IPS DF 4.7 (cell line): ENCODE measurements around the gene WRNIP1.

Source experiments
- DNase-seq: peaks from one replicate; pipeline ENCODE4 v3.0.0-alpha.2; 2013; ENCODE audit warnings: low spot score; ENCODE audit errors: extremely low read depth

Gene WRNIP1

DNA sequence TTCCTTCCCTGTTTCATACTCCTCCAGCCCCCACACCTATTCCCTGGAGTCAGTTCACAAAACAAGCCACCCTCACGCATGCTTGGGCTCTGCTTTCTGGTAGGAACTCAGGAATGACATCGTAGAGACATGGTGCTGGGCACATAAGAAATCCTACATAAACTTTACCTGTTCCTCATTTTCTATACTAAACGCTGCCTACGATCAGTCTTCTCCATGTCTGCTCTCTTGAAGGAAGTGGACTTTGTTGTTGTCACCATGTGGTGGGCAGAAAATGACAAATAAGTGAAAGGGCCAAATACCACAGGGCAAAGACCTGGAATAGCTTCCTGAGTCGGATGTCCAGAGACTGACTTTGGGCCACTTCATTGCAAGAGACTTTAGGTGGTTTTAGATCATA, 24.6 kb upstream of the WRNIP1 start:
- DNase-seq = no peak

DNA sequence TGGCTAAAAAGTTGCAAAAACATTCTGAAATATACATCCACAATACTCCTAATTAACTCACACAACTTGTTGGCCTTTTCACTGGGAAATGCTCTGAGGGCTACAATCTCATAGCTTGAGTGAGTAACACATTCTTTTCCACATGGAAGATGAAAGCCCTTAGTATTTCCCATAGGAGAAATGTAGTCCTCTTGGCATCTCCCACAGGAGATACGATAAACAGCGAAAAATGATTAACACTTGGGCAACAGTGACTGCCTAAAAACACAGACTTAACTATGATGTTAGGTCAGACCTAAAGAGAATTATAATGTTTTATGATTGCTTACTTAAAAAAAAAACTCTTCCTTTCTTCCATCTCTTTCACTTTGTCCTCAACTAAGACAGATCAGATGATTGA, 23.4 kb upstream of the WRNIP1 start:
- no peak for DNase-seq

DNA sequence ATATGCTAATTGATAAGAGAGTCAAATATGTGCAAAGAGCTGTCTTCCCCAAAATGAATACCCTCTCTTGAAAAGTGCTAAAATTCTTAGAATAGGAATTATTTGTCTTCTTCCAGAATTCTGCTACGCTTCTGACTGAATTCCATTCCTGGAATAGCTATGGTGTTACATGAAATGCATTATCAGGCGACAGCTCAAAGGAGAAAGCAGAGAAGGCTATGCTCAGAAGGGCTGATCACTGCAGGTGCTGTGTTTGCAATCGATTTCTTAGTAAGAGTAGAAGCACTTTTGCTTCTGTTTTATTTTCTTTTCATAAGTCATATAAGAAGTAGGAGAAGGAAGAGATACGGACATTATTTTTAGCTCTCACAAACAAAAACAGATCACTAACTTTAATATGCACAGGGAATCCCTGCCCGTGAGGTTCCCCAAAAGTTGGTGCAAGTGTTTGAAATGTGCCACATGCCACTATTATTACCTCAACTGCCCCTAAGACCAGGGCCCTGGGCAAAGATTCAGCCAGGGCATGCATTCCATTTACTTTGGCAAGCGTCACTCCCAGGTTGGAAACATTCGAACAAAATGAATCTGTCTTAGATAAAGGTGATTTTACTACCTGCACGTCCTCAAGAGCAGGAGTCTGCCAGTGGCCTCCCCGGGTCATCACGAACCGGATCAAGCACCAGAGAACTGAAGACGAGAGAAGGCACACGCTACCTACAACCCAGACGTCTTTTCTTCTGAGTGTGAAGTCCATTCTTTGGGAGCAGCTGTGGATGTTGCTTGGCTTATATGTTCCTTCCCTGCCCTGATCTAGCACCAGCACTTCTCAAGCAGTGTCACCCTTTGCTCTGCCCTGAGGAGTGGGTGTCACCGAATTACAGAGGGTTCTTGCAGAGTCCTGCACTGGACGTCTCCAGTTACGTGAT, 21.6 kb upstream of the WRNIP1 start:
- no peak for DNase-seq

DNA sequence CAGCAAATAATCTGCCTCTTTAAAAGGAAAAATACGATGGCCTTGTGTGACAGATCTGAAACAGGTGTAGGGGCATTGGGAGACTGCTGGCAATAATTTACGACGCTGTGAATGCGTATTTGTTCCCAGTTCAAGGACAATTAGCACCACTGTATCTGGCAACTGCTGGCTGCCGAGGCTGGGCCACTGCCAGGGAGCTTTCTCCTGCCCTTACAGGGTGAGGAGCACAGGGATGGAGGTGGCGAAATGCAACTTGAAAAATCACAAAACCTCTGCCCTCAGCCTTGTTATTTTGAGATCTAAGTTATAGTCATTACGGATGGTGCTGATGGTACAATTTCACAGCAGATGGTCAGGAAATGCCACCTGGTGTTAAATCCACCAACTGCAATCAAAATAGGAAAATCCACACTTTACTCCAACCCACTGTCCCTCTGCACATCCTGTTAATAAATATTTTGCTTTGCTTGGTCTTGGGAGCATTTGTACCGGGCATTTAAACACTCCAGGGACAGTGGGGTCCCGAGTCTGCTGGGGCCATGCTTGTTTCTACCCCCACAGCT, 20.9 kb upstream of the WRNIP1 start:
- no peak for DNase-seq

DNA sequence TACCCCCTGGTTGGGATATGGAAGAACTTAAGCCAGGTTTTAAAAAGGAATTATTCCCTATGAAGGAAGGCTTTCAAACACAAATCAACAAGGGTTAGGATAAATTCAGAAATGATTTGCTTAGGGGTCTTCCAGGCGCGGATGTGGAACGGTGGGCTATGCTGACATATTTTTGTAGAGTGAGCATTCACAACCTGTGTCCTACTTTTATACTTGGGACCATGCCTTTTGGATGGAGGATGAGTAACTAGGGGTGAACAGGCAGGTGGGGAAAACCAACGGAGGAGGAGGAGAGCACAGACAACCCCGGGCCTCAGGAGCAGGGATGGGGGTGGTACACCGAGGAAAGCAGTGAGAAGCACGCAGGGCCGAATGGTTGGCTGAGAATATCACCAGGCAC, 20.4 kb upstream of the WRNIP1 start:
- DNase-seq = no peak

DNA sequence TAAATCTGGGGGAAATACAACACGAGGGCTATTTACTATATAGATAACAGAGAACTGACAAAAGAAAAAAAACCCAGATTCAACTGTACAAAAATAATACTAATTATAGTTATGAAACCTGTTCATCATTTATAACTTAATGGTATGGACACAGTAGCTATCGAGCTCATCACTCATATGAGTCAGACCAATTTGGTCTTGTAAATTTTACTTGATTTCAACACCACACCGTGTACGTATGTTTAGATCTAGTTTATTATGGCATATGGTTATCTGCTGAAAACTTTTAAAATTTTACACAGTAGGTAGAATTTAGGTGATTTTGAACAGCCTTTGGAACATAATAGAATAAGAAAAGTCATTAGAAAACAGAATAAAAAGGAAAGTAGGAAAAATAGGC, 19.9 kb upstream of the WRNIP1 start:
- no peak for DNase-seq

DNA sequence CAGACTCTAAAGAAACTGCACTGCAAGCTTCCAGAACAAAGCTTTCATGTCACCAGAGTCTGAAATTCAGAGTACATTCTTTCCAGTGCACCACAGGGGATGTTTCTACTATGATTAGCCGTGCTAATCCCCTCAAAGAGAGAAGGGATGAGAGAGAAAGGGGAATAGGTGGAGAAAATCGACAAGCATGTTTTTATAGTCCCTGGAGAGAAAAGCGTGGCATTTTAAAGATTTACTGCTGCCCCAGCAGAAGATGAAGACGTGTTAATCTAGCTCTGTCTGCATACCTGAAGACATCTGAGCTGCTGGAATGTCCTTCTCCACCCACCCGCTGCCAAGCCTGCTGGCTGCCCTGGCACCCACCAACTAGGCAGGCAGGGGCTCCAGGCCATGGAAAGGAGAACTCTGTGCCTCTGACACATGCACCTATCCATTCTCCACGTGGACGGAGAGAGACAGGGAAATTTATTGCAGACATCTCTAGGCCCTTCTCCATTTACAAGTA, 18.6 kb upstream of the WRNIP1 start:
- DNase-seq = no peak

DNA sequence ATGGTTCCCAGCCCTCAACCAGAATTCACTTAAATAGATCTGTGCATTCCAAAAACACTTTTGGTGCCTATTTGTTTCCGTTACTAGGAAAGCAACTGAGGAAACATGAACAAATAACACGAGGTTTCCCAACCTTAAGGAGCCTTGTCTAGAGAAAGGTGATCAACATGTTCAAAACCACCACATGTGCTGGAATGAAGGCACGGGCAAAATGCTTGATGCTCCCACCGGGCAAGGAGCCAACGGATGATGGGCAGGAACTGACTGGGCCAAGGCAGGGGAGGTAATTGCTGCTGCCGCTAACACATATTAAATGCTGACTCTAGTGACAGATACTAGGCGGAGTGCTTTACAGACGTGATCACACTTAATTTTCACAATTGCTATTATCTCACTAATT, 17.0 kb upstream of the WRNIP1 start:
- no peak for DNase-seq

DNA sequence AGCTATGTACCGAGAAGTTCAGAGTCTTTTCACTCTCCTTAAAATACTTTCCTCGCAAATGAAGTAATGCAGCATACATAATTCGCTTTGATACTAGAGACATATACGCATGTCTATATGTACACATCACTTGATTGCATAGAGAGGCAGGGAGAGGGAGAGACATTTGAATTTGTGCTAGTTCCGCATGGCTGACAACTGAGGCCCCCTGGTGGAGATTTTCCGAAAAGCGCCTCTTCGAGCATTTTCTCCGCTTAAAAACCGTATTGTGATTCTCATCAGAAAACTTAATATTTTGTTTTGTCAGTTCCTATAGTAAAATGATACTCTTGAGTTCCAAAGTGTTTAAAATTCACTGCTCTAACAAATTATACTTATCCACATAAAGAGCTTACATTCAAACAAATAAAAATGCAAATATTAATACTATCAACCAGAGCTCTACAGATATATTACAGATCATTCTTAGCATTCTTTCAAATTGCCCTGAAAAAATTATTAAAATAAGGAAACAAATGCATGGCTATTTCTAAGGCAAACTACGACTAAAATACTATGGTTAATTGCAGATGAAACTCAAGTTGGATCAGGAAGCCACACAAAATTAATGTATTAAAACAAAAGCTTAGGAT, 15.1 kb upstream of the WRNIP1 start:
- no peak for DNase-seq

DNA sequence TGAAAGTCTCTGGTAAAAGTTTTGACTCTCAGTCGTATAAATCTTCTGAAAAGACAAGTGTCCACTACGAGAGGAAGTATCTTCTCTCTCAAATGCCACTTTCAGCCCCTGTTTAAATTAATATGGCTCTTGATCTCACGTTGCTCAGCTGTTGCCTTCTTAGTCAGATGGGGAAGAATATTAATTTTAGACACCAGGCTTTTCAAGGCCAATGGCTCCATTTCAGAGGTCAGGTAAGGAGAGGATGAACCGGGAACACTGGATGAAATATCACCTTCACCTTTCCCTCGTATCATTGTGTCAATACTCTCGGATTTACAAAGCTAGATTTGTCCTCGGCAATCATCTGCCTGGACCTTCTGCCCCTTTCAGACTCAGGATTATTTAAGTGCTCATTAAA, 14.4 kb upstream of the WRNIP1 start, which contains the start of gene MYLK4:
MYLK4 (minus strand) TSS at position 91 of the 400 bp plus-strand sequence. CDS start 1,628 bp downstream, outside the sequence.
- no peak for DNase-seq

DNA sequence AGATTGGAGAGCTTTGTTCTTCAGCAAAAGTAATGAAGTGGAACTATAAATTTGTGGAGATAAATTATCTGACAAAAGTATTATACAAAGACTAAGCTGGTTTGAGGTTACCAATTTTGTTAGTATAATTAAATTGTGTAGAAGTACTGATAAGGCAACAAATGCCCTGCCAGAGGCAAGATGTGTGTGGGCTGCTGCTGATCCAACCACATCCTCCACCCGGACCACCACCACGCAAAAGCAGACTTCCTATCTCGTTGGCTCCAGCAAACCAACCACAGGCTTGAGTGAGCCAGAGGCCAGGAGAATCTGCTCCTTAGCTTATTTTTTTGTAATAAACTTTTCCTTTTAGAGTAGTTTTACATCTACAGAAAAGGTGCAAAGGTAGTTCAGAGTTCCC, 13.3 kb upstream of the WRNIP1 start:
- no peak for DNase-seq

DNA sequence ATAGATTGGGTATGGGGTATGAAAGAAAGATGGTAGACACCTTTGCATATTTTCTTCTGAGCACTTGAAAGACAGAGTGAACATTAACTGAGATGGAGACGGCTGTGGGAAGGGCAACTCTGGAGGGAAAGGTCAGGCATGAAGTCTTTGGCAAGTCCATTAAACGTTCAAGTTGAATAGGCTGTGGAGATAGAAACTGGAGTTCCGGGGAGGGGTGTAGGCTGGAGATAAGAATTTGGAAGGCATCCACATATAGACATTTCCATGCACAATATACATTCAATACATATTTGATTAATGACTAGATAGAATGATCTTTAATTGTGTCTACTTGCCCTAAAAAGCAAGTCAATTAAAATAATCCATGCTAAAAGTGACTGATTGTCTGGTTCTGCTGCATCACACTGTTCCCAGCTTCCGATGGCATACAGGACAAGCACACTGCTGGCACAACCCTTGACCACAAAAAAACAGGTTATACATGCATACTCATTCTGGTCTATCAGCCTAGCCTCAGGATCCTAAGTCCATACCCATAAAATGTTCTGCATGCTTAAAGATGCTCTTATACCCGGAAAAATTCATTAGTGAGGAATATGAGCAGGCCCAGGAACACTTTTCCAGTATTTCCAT, 12.6 kb upstream of the WRNIP1 start:
- DNase-seq = no peak

DNA sequence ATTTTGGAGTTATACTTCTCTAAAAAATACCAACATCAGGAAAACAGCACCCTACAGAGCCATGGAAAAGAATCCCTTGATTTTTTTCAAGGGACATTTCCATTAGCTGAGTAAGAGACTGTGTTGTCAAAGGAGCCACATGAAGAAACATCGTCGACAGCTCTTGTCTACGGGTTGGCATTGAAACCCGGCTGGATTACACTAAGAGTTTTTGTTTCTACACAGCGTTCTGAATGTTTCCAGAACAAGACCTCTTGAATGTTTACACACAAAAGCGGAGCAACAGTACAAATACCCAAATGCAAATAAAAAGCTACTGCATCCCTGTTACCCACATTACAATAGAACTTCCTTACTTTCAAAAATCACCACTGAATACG, 12.1 kb upstream of the WRNIP1 start:
- DNase-seq = no peak

DNA sequence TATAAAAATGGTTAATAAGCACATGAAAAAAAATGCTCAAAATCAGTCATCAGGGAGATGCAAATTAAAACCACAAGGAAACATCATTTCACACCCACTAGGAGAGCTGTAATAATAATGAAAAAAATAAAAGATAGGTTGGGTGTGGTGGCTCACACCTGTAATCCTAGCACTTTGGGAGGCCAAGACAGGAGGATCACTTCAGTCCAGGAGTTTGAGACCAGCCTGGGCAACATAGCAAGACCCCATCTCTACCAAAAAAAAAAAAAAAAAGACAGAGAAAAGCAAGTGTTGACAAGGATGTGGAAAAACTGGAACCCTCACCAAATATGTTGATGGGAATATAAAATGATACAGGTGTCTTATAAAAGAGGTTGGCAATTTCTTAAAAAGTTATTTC, 11.4 kb upstream of the WRNIP1 start:
- DNase-seq = no peak

DNA sequence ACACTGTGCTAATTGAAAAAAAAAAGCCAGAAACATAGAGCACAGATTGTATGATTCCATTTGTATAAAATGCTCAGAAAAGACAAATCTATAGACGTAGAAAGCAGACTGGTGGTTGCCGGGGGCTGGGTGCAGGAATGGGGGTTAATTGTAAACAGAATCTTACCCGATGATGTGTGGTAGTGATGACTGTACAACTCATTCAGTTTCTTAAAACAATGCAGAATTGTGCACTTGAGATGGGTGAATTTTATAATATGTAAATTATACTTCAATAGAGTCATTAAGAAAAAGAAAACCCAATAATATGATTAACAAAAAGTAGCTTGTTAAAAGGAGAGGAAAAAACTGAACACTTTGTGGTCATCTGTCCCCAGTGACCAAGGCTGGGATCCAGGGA, 10.8 kb upstream of the WRNIP1 start:
- no peak for DNase-seq

DNA sequence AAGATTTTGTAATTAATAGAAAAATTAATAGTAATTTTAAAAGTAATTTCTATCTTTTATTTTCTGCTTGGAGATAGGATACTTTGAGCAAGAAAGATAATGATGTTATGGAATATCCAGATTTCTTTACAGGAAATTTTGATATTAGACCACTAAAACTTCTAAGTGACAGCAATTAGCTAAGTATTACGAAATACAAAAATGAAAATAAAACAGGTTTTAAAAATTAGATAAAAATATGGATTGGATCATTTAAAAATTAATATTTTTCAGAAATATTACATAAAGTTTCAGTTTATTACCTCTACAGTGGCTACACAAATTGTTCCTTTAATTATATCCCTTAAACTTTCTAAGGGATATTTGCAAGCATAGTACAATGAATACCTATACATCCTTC, 10.3 kb upstream of the WRNIP1 start:
- DNase-seq = no peak

DNA sequence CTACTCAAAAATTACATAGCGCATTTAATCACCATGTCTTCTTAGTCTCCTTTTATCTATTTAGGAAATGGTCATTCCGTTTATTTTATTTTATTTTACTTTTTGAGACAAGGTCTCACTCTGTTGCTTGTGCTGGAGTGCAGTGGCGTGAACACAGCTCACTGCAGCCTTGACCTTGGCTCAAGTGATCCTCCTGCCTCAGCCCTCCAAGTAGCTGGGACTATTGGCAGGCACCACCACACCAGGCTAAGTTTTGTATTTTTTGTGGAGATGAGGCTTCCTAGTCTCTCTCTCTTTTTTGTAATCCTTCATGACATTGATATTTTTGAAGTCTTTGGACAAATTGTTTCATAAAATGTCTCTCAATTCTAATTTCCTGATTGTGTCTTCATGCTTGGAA, 9.7 kb upstream of the WRNIP1 start:
- DNase-seq = no peak

DNA sequence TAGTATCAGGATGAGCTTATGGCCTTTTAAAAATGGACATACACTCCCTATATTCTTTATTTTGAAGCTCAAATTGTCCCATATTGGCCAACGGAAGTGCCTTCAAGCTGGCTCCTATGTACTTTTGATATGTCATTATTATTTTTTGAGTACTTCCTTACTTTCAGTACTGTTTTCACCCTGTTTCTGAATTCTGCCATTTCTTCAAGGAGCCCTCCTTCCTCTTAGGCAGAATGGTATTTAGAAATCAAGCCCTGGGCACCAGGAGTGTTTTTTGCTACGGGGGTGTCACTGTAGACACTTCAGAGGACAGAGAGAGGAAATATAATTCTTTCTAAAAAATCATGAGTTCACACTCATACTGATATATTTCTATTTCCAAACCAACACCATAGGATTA, 9.0 kb upstream of the WRNIP1 start:
- DNase-seq = no peak

DNA sequence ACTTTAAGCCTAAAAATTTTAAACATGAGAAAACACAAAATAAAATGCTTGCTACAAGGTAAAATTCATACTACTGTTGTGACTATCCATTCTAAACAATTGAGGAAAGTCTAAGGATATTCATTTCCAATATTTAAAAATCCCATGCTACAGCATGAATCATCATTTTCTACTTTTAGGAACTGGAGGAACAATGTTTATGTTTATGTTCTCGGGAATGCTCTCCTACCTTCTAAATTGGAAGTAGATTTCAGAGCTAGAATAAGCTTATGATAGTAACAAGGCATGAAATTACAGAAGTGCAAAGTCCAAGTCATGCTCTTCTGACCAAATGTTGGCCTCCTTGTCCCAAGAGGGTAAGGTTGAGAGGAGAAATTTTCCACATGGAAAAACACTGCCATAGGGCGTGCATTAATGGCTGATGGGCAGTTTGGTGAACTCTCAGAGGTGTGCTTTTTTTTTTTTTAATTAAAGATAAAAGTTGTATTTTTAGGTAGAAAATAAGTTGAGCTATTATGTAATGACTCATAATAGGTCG, 8.4 kb upstream of the WRNIP1 start:
- DNase-seq = no peak

DNA sequence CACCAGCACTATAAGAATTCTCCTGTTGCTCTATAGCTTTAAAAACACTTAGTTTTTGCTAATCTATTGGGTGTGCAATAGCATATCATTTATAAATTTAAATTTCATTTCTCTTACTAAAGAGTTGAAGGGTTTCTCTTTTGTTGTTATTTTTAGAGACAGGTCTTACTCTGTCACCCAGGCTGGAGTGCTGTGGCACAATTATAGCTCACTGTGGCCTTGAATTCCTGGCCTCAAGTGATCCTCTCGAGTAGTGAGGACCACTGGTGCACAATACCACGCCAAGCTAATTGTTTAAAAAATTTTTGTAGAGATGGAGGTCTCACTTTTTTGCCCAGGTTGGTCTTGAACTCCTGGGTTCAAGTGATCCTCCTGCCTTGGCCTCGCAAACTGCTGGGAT, 6.2 kb upstream of the WRNIP1 start:
- DNase-seq = no peak
